HepG2 (cell line): Measurements from ENCODE around the gene ADSS1. TPM values are rescaled to one million over a fixed set of nuclear protein-coding genes. Genes with fewer than 3 reads are reported as not detected.

ENCODE experiments used
- ATF3 ChIP-seq: sonication (generic); formaldehyde crosslinking; IDR thresholded peaks from 2 replicates; pipeline ENCODE4 v1.4.0; 2020; ENCODE audit warnings: missing genetic modification reagents
- BATF2 ChIP-seq: sonication (generic); formaldehyde crosslinking; IDR thresholded peaks from 2 replicates; pipeline ENCODE4 v1.8.0; 2022; ENCODE audit warnings: mild to moderate bottlenecking, missing genetic modification reagents, moderate library complexity
- EED ChIP-seq: sonication (generic); formaldehyde crosslinking; IDR thresholded peaks from 2 replicates; pipeline ENCODE4 v1.5.0; 2020; ENCODE audit warnings: mild to moderate bottlenecking, missing genetic modification reagents
- HBP1 ChIP-seq: IDR thresholded peaks from 2 replicates; pipeline ENCODE4 v1.6.1; 2016; ENCODE audit warnings: low read depth, control low read depth
- ISL2 ChIP-seq: sonication (generic); formaldehyde crosslinking; IDR thresholded peaks from 2 replicates; pipeline ENCODE4 v1.5.0; 2020; ENCODE audit warnings: missing genetic modification reagents
- MAFK ChIP-seq, 2 experiments: IDR thresholded peaks in 1 of 2; conservative IDR thresholded peaks in 1 of 2; 2 replicates each; pipeline ENCODE4 v1.6.1; 2011; ENCODE audit warnings: improper control_type of control experiment in 2 of 2, low read length in 2 of 2
- MIER2 ChIP-seq: IDR thresholded peaks from 2 replicates; pipeline ENCODE4 v1.6.1; 2016; ENCODE audit warnings: missing biosample characterization, missing genetic modification reagents
- NBN ChIP-seq: fragments of 450-650 bp; conservative IDR thresholded peaks from 2 replicates; pipeline ENCODE4 v1.6.1; 2017
- NR2C2 ChIP-seq: sonication (generic); formaldehyde crosslinking; IDR thresholded peaks from 2 replicates; pipeline ENCODE4 v1.4.0; 2020; ENCODE audit warnings: missing genetic modification reagents, mild to moderate bottlenecking, moderate library complexity, borderline replicate concordance
- NRL ChIP-seq: sonication (generic); formaldehyde crosslinking; IDR thresholded peaks from 2 replicates; pipeline ENCODE4 v1.5.0; 2020; ENCODE audit warnings: missing genetic modification reagents, mild to moderate bottlenecking, moderate library complexity, borderline replicate concordance
- POLR2A ChIP-seq, 2 experiments: IDR thresholded peaks; 2 replicates each; pipeline ENCODE4 v1.6.1; 2011; ENCODE audit warnings: low read depth in 2 of 2, low read length in 2 of 2, mild to moderate bottlenecking in 1 of 2, moderate library complexity in 1 of 2; ENCODE audit not compliant: insufficient read depth in 1 of 2
- PRDM4 ChIP-seq: sonication (generic); formaldehyde crosslinking; IDR thresholded peaks from 2 replicates; pipeline ENCODE4 v1.9.0; 2021; ENCODE audit warnings: missing genetic modification reagents, borderline replicate concordance
- TBL1XR1 ChIP-seq: fragments of 150-350 bp; IDR thresholded peaks from 2 replicates; pipeline ENCODE4 v1.6.1; 2014; ENCODE audit warnings: borderline replicate concordance, low read length; ENCODE audit not compliant: partially characterized antibody
- TOPORS ChIP-seq: sonication (generic); formaldehyde crosslinking; IDR thresholded peaks from 2 replicates; pipeline ENCODE4 v1.8.0; 2023; ENCODE audit warnings: mild to moderate bottlenecking, missing genetic modification reagents
- ZFP41 ChIP-seq: sonication (generic); formaldehyde crosslinking; IDR thresholded peaks from 2 replicates; pipeline ENCODE4 v1.4.0; 2020; ENCODE audit warnings: mild to moderate bottlenecking, missing genetic modification reagents, borderline replicate concordance
- ZKSCAN5 ChIP-seq: sonication (generic); formaldehyde crosslinking; IDR thresholded peaks from 2 replicates; pipeline ENCODE4 v1.5.1; 2020; ENCODE audit warnings: mild to moderate bottlenecking, missing genetic modification reagents
- ZNF337 ChIP-seq: sonication (generic); formaldehyde crosslinking; IDR thresholded peaks from 2 replicates; pipeline ENCODE4 v1.5.1; 2020; ENCODE audit warnings: missing genetic modification reagents, low read depth, mild to moderate bottlenecking, borderline replicate concordance
- ZNF598 ChIP-seq: sonication (generic); formaldehyde crosslinking; IDR thresholded peaks from 2 replicates; pipeline ENCODE4 v1.5.1; 2020; ENCODE audit warnings: mild to moderate bottlenecking, missing genetic modification reagents, borderline replicate concordance
- ZNF674 ChIP-seq: sonication (generic); formaldehyde crosslinking; IDR thresholded peaks from 2 replicates; pipeline ENCODE4 v1.5.0; 2020; ENCODE audit warnings: low read depth, mild to moderate bottlenecking, missing genetic modification reagents
- ZNF75D ChIP-seq: sonication (generic); formaldehyde crosslinking; IDR thresholded peaks from 2 replicates; pipeline ENCODE4 v1.8.1; 2023; ENCODE audit warnings: missing genetic modification reagents, mild to moderate bottlenecking, borderline replicate concordance
- ZNF777 ChIP-seq: sonication (generic); formaldehyde crosslinking; IDR thresholded peaks from 2 replicates; pipeline ENCODE4 v1.4.0; 2020; ENCODE audit warnings: missing genetic modification reagents
- ZNF83 ChIP-seq: sonication (generic); formaldehyde crosslinking; IDR thresholded peaks from 2 replicates; pipeline ENCODE4 v1.4.0; 2020; ENCODE audit warnings: missing genetic modification reagents, mild to moderate bottlenecking, borderline replicate concordance
- polyA plus RNA-seq, 8 experiments: library from polyadenylated mRNA; depleted of rRNA in 3 of 8; stranded (reverse) in 7 of 8; unstranded in 1 of 8; fragments of >200 nt; fragmentation: Illumina TruSeq in 4 of 8; extraction: Trizol in 4 of 8; gene quantifications; 2 replicates each; pipeline versions ENCODE4 v1.2.1 to v1.2.3, GENCODE V29; 2011 to 2016; ENCODE audit warnings: low read depth in 4 of 8, missing spikeins in 1 of 8, mixed read lengths in 1 of 8; ENCODE audit not compliant: insufficient read depth in 1 of 8
- total RNA-seq, 5 experiments: library from RNA; depleted of rRNA; stranded (reverse); fragments of >200 nt; fragmentation: Illumina TruSeq; extraction: Trizol; gene quantifications; 2 replicates each; pipeline ENCODE4 v1.2.3, GENCODE V29; 2016; ENCODE audit warnings: low read depth in 1 of 5

ADSS1 gene
- total and polyA plus RNA-seq, 2 of the 13 experiments (the other 11 are each of a cell fraction or from before 2014, with no cell fraction given): 1.0 to 36.7 TPM

GRCh38 chr14:104734991-104735779, 11.2 kb downstream of the ADSS1 start (continued):
- peak; percentile 76; the same call in 1 of the 2 replicates for TF ChIP-seq HBP1 (CRISPR knock-in tag)
- no peak for TF ChIP-seq ZNF598 (CRISPR knock-in tag)
- TF ChIP-seq ZNF75D: no peak
- TF ChIP-seq PRDM4: no peak
- no peak for TF ChIP-seq MAFK (conservative IDR thresholded peaks at IDR 0.05 in 1 of 2, IDR thresholded peaks at IDR 0.05 in 1 of 2; ENCODE audit: low read length in 2 of 2)
- TF ChIP-seq NBN: no peak
- no peak for TF ChIP-seq TBL1XR1
- 0 out of 2 replicates have a peak, but pooled peaks have one; percentile 36 for TF ChIP-seq ZKSCAN5 (CRISPR knock-in tag)
- no peak; the same call in 1 of the 2 replicates for TF ChIP-seq NR2C2
- peak; percentile 30; the same call in 1 of the 2 replicates for TF ChIP-seq BATF2 (CRISPR knock-in tag)
- TF ChIP-seq ATF3 (CRISPR knock-in tag): no peak
- no peak for TF ChIP-seq ISL2 (CRISPR knock-in tag)
- TF ChIP-seq ZNF674 (CRISPR knock-in tag): 0 out of 2 replicates have a peak, but pooled peaks have one; percentile 17
- peak in 1 of 2 experiments; percentile 65; a peak in 2 of 4 replicates for TF ChIP-seq POLR2A (IDR thresholded peaks at IDR 0.05; ENCODE audit: insufficient read depth in 1 of 2, low read depth in 2 of 2, low read length in 2 of 2)
- no peak for TF ChIP-seq ZNF777
- TF ChIP-seq NRL: peak; percentile 44; the same call in 1 of the 2 replicates
- peak; percentile 57; the same call in 1 of the 2 replicates for TF ChIP-seq ZNF83
- peak; percentile 73 for TF ChIP-seq ZFP41 (CRISPR knock-in tag)
- no peak for TF ChIP-seq TOPORS (CRISPR knock-in tag)
- TF ChIP-seq ZNF337 (CRISPR knock-in tag): no peak
- TF ChIP-seq MIER2 (CRISPR knock-in tag): no peak
- TF ChIP-seq EED (CRISPR knock-in tag): no peak
